Prostate gland (tissue), 2 donors: ENCODE results near the gene ANTXR1. TPM values are rescaled to one million over a fixed set of nuclear protein-coding genes. Genes with fewer than 3 reads are reported as not detected.

Experiments used
- DNase-seq: peaks from one replicate; pipeline ENCODE4 v3.0.0-alpha.2; 2019; ENCODE audit warnings: low spot score
- H3K27ac ChIP-seq, 2 donors: fragments of 200-600 bp; sonication (generic); 2 replicates each; pipeline ENCODE4 v1.5.1; 2017 to 2019
- H3K27me3 ChIP-seq: fragments of 200-600 bp; sonication (generic); replicated peaks from 2 replicates; pipeline ENCODE4 v1.5.1; 2019; ENCODE audit not compliant: insufficient read depth
- H3K36me3 ChIP-seq, 2 donors: fragments of 200-600 bp; sonication (generic); 1 replicate in 1 of 2; 2 replicates in 1 of 2; pipeline versions ENCODE4 v1.5.1 to v1.8.1; 2017 to 2019
- H3K4me1 ChIP-seq: fragments of 200-600 bp; sonication (generic); replicated peaks from 2 replicates; pipeline ENCODE4 v1.5.1; 2019
- H3K4me3 ChIP-seq, 2 donors: fragments of 200-600 bp; sonication (generic); 2 replicates each; pipeline ENCODE4 v1.5.1; 2017 to 2019
- H3K9me3 ChIP-seq: fragments of 200-600 bp; sonication (generic); 2 replicates; pipeline ENCODE4 v1.5.1; 2017
- CTCF ChIP-seq, 4 experiments: fragments of 200-600 bp in 2 of 4; fragments of 450-650 bp in 2 of 4; sonication (generic) in 2 of 4; IDR thresholded peaks; 1 replicate in 3 of 4; 2 replicates in 1 of 4; pipeline ENCODE4 v1.5.1; 2016 to 2019; ENCODE audit warnings: antibody characterized with exemption in 4 of 4, mild to moderate bottlenecking in 2 of 4, moderate library complexity in 2 of 4
- POLR2A ChIP-seq: fragments of 450-650 bp; IDR thresholded peaks from one replicate; pipeline ENCODE4 v1.6.1; 2016; ENCODE audit warnings: antibody characterized with exemption, mild to moderate bottlenecking
- POLR2AphosphoS5 ChIP-seq: sonication (generic); formaldehyde crosslinking; IDR thresholded peaks from one replicate; pipeline ENCODE4 v1.6.1; 2017; ENCODE audit warnings: antibody characterized with exemption
- WGBS: methylation state at CpG from one replicate; pipeline ENCODE4 v1.1.5; 2018; 5-methylcytosine and 5-hydroxymethylcytosine counted together
- intact Hi-C: fragments of 100-400 bp; cut with DNase I; formaldehyde crosslinking; loops from one replicate; pipeline ENCODE4 v1.14.2; 2022
- total RNA-seq, 2 donors: library from RNA; depleted of rRNA; stranded (reverse); fragments of >200 nt; gene quantifications; one replicate each; pipeline ENCODE4 v1.1.0, GENCODE V29; 2016

The ANTXR1 gene
- total RNA-seq, 2 donors from 2014 or later = 25.8 to 48.7 TPM

GRCh38 chr2:69059731-69060290 lies 46.8 kb downstream of the ANTXR1 start:
- TF ChIP-seq POLR2AphosphoS5 (no peak), POLR2A (no peak), CTCF (IDR thresholded peaks at IDR 0.05) (no peak)
- intact Hi-C loops = no loop called here
- H3K9me3 ChIP-seq = no peaks in the 10 kb centered on the region
- no peaks in the 10 kb centered on the region for H3K4me1 ChIP-seq
- no peaks in the 10 kb centered on the region for H3K36me3 ChIP-seq
- no peak overlapping the region for H3K4me3 ChIP-seq
- no peak for DNase-seq
- no peak overlapping the region for H3K27ac ChIP-seq
- H3K27me3 ChIP-seq = no peaks in the 10 kb centered on the region

GRCh38 chr2:69060938-69061501 lies 48.0 kb downstream of the ANTXR1 start:
- no peak for DNase-seq
- TF ChIP-seq POLR2A = no peak
- no peak for TF ChIP-seq POLR2AphosphoS5
- no peak for TF ChIP-seq CTCF (IDR thresholded peaks at IDR 0.05)
- Histone ChIP-seq H3K9me3 (no peaks in the 10 kb centered on the region), H3K27me3 (no peaks in the 10 kb centered on the region), H3K27ac (no peak overlapping the region), H3K4me3 (no peak overlapping the region), H3K4me1 (no peaks in the 10 kb centered on the region), H3K36me3 (no peaks in the 10 kb centered on the region)
- intact Hi-C loops = no loop called here

GRCh38 chr2:69061525-69061924 lies 48.5 kb downstream of the ANTXR1 start:
- no peak for TF ChIP-seq CTCF (IDR thresholded peaks at IDR 0.05)
- TF ChIP-seq POLR2A = no peak
- no peak for TF ChIP-seq POLR2AphosphoS5
- Histone ChIP-seq H3K4me1 (no peaks in the 10 kb centered on the region), H3K27ac (no peak overlapping the region), H3K27me3 (no peaks in the 10 kb centered on the region), H3K36me3 (no peaks in the 10 kb centered on the region), H3K9me3 (no peaks in the 10 kb centered on the region), H3K4me3 (no peak overlapping the region)
- DNase-seq = no peak
- intact Hi-C loops = no loop called here

- DNase-seq = no peak
- WGBS = 57% methylated on average over 2 of the region's 2 CpGs
- H3K4me1 ChIP-seq = no peaks in the 10 kb centered on the region
- H3K4me3 ChIP-seq = no peak overlapping the region
- no peak for TF ChIP-seq POLR2A
- TF ChIP-seq CTCF (IDR thresholded peaks at IDR 0.05) = no peak
- TF ChIP-seq POLR2AphosphoS5 = no peak
- H3K9me3 ChIP-seq = no peaks in the 10 kb centered on the region
- H3K27ac ChIP-seq = no peak overlapping the region
- no peaks in the 10 kb centered on the region for H3K36me3 ChIP-seq
- H3K27me3 ChIP-seq = no peaks in the 10 kb centered on the region
- intact Hi-C loops = no loop called here
Observed at GRCh38 chr2:69062307-69062962, 49.5 kb downstream of the ANTXR1 start.

- H3K27ac ChIP-seq = no peak overlapping the region
- 71% methylated on average over 1 of the region's 1 CpG for WGBS
- H3K27me3 ChIP-seq = no peaks in the 10 kb centered on the region
- no peak for DNase-seq
- no peaks in the 10 kb centered on the region for H3K9me3 ChIP-seq
- TF ChIP-seq POLR2A = no peak
- no peak for TF ChIP-seq CTCF (IDR thresholded peaks at IDR 0.05)
- TF ChIP-seq POLR2AphosphoS5 = no peak
- no peak overlapping the region for H3K4me3 ChIP-seq
- H3K4me1 ChIP-seq = no peaks in the 10 kb centered on the region
- intact Hi-C loops = no loop called here
- no peaks in the 10 kb centered on the region for H3K36me3 ChIP-seq
Observed at GRCh38 chr2:69065735-69066336, 52.9 kb downstream of the ANTXR1 start.
